AG04450 (cell line): Measurements from ENCODE around the gene NFIX. TPM values are rescaled to one million over a fixed set of nuclear protein-coding genes. Genes with fewer than 3 reads are reported as not detected.

Experiments
- CTCF ChIA-PET: fragments of 300-600, 350-600 bp; formaldehyde crosslinking; extraction: SDS; loops from one replicate; lab custom pipeline; 2022; ENCODE audit warnings: antibody characterized with exemption, inconsistent platforms; lab: Charles Lee
- POLR2A ChIA-PET: fragments of 350-600 bp; formaldehyde crosslinking; extraction: SDS; loops from one replicate; lab custom pipeline; 2021; ENCODE audit warnings: antibody characterized with exemption, inconsistent platforms; lab: Yijun Ruan, JAX
- DNase-seq: peaks from one replicate; pipeline ENCODE4 v3.0.0-alpha.2; 2011; ENCODE audit warnings: low read depth, low spot score
- H3K27ac ChIP-seq: one replicate; pipeline ENCODE4 v1.5.1; 2012; ENCODE audit warnings: low read depth, low read length, control low read depth
- H3K27me3 ChIP-seq: one replicate; pipeline ENCODE4 v1.6.0; 2012; ENCODE audit warnings: low read length; ENCODE audit not compliant: control insufficient read depth, insufficient read depth
- H3K4me3 ChIP-seq: 2 replicates; pipeline ENCODE4 v1.5.1; 2011; ENCODE audit warnings: mild to moderate bottlenecking, low read depth, low read length, control low read depth
- H3K9me3 ChIP-seq: 2 replicates; pipeline ENCODE4 v1.5.1; 2012; ENCODE audit warnings: low read length; ENCODE audit not compliant: control insufficient read depth, insufficient read depth
- polyA plus RNA-seq: library from polyadenylated mRNA; depleted of rRNA; stranded (reverse); fragments of >200 nt; gene quantifications from 2 replicates; pipeline ENCODE4 v1.2.3, GENCODE V29; 2011
- TF ChIP-seq, protein P1 (sequence below): IDR thresholded peaks from 2 replicates; pipeline ENCODE4 v1.5.1; 2011; ENCODE audit warnings: low read depth, low read length, control low read depth, inconsistent platforms

NFIX gene
- polyA plus RNA-seq, 1 experiment = 15.1 TPM

DNA sequence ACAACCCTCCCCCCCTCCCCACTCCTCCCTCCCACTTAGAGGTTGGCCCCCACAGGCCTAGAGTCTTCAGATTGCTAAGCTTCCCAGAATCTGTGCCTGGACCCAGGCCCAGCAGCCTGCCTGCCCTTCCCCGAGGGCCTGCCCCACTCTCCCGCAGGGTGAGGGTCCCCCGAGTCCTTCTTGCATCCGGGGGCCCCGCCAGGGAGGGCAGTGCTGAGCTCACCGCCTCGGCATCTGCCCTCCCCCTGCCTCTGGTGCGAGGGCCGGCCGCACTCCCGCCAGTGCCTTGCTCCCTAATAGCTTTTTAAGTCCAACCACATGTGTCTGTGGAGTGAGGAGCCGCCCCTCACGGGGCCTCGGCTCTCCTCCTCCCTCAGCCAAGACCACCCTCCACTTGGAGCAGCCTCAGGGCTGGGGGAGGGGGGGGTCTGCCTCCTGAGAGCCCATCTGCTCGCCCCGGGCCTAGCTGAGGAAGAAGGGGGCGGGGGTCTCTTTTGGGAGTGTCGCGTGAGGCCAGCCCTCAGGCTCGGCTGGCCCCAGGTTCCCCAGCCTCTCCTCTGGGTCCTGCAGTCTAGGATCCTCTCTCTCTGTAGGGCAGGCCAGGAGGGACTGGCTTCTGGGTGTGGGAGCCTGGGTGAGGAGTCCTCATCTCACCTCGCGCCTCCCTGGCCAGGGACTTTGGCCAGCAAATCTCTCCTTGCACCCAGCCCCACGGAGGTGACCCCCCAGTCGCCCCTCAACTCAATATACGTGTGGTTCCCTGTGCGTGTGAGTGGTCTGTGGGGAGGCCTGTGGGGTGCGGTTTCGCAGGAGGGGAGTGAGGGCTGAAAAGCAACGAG, 60.2 kb downstream of the NFIX start:
- Histone ChIP-seq H3K4me3 (peak overlapping the region; percentile 41), H3K27me3 (no peaks in the 10 kb centered on the region), H3K9me3 (no peaks in the 10 kb centered on the region), H3K27ac (peak overlapping the region; percentile 98)
- TF ChIP-seq, protein P1, sequence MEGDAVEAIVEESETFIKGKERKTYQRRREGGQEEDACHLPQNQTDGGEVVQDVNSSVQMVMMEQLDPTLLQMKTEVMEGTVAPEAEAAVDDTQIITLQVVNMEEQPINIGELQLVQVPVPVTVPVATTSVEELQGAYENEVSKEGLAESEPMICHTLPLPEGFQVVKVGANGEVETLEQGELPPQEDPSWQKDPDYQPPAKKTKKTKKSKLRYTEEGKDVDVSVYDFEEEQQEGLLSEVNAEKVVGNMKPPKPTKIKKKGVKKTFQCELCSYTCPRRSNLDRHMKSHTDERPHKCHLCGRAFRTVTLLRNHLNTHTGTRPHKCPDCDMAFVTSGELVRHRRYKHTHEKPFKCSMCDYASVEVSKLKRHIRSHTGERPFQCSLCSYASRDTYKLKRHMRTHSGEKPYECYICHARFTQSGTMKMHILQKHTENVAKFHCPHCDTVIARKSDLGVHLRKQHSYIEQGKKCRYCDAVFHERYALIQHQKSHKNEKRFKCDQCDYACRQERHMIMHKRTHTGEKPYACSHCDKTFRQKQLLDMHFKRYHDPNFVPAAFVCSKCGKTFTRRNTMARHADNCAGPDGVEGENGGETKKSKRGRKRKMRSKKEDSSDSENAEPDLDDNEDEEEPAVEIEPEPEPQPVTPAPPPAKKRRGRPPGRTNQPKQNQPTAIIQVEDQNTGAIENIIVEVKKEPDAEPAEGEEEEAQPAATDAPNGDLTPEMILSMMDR = no peak
- ChIA-PET POLR2A (interaction anchor here (0.6 to 1.9 kb wide), 14 partner anchors 10 to 262 kb away, joined by 3 to 20 read pairs (median 4); partner anchors contain the start of genes NACC1 and RAD23A), CTCF (interaction anchor here (0.6 to 6.9 kb wide), 6 partner anchors 11 to 90 kb away, joined by 3 to 66 read pairs (median 4); no protein-coding TSS in a partner anchor)
- DNase-seq = peak; percentile 79

GRCh38 chr19:13056052-13056660, 60.9 kb downstream of the NFIX start:
- POLR2A ChIA-PET = interaction anchor here (0.8 to 1.9 kb wide), 6 partner anchors 11 to 110 kb away, joined by 3 to 8 read pairs (median 4); partner anchors contain the start of gene RAD23A
- H3K9me3 ChIP-seq = no peaks in the 10 kb centered on the region
- no peak for DNase-seq
- peak overlapping the region; percentile 98 for H3K27ac ChIP-seq
- CTCF ChIA-PET = interaction anchor here (0.6 to 6.9 kb wide), 4 partner anchors 24 to 91 kb away, joined by 3 to 66 read pairs (median 6); no protein-coding TSS in a partner anchor
- TF ChIP-seq, protein P1 = no peak
- H3K4me3 ChIP-seq = peak overlapping the region; percentile 41
- H3K27me3 ChIP-seq = no peaks in the 10 kb centered on the region

DNA sequence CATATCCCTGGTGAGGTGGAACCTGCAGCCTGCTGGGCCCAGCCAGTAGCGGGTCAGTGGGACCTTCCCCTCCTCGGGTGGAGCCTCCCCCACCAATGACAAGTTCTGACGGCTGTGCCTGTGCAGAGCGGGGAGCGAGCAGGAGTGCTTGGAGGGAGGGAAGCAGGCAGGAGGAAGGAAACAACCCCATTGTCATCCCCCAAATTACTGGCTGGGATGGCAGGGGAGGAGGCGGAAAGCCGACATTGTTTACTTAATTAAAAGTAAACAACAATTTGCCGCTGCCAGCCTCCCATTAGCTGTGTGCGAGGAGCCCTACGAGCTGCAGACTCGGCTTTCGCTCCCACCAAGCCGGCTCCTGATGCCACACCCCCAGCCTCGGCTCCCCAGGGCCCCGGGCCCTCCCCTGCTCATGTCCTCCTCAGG, 61.9 kb downstream of the NFIX start:
- Histone ChIP-seq H3K27ac (peak overlapping the region; percentile 52), H3K4me3 (peak overlapping the region; percentile 4; the same call in 1 of the 2 replicates), H3K9me3 (no peaks in the 10 kb centered on the region), H3K27me3 (no peaks in the 10 kb centered on the region)
- TF ChIP-seq, protein P1 = no peak
- no peak for DNase-seq
- ChIA-PET CTCF (interaction anchor here (0.7 to 6.9 kb wide), 4 partner anchors 25 to 91 kb away, joined by 4 to 66 read pairs (median 30); no protein-coding TSS in a partner anchor), POLR2A (interaction anchor here (0.6 to 1.2 kb wide), 2 partner anchors 35 to 656 kb away, joined by 3 read pairs; no protein-coding TSS in a partner anchor)

GRCh38 chr19:13057744-13058143, 62.5 kb downstream of the NFIX start:
- Histone ChIP-seq H3K27ac (peak overlapping the region; percentile 52), H3K4me3 (no peak overlapping the region), H3K9me3 (no peaks in the 10 kb centered on the region), H3K27me3 (no peaks in the 10 kb centered on the region)
- TF ChIP-seq, protein P1 = no peak
- no peak for DNase-seq
- ChIA-PET CTCF (interaction anchor here (0.7 to 6.9 kb wide), 4 partner anchors 26 to 92 kb away, joined by 4 to 66 read pairs (median 30); no protein-coding TSS in a partner anchor), POLR2A (interaction anchor here (0.6 to 1.2 kb wide), 4 partner anchors 21 to 54 kb away, joined by 3 to 20 read pairs (median 4); no protein-coding TSS in a partner anchor)
